ENCODE results near the gene DKC1.
A peak's percentile ranks its signal among the peaks of the same experiment; 100 is the strongest.

GRCh38 chrX:154748712-154749339 is 13.8 kb upstream of the DKC1 start:
- TF ChIP-seq EZH2phosphoT487 (IDR thresholded peaks at IDR 0.05; ENCODE audit: low read depth) (no peak), CTCF (IDR thresholded peaks at IDR 0.05; ENCODE audit: low read depth, low read length) (peak; percentile 63)

Measured in OCI-LY3 (cell line).